ENCODE results near the gene FBXW9. TPM values are rescaled to one million over a fixed set of nuclear protein-coding genes. Genes with fewer than 3 reads are reported as not detected.

FBXW9 gene
- total RNA-seq, 6 experiments from 2014 or later = 1.6 to 4.9 (median 2.6) TPM

GRCh38 chr19:12652219-12652618 lies 44.2 kb downstream of the FBXW9 start:
- H3K27me3 ChIP-seq = no peaks in the 10 kb centered on the region
- no peak for TF ChIP-seq CTCF (IDR thresholded peaks at IDR 0.05)
- no peak for TF ChIP-seq POLR2A (IDR thresholded peaks at IDR 0.05)
- ATAC-seq = no peak
- intact Hi-C loops (cut with DNase I) = no loop called here
- 92% methylated on average over 5 of the region's 6 CpGs for WGBS (ENCODE audit: insufficient coverage, low coverage, low lambda C conversion rate, missing lambda C conversion rate)
- H3K9me3 ChIP-seq = no peaks in the 10 kb centered on the region
- H3K4me1 ChIP-seq = peaks cover 0 to 6% (median 0%) of the 10 kb centered on the region in 4 donors
- DNase-seq = no peak
- H3K36me3 ChIP-seq = peaks cover 0 to 6% (median 1%) of the 10 kb centered on the region in 4 donors
- no peak overlapping the region for H3K27ac ChIP-seq
- no peak overlapping the region for H3K4me3 ChIP-seq

GRCh38 chr19:12649941-12650340 lies 46.5 kb downstream of the FBXW9 start:
- Histone ChIP-seq H3K4me3 (no peak overlapping the region), H3K27me3 (no peaks in the 10 kb centered on the region), H3K36me3 (peaks cover 0 to 2% (median 0%) of the 10 kb centered on the region in 4 donors), H3K9me3 (no peaks in the 10 kb centered on the region), H3K27ac (no peak overlapping the region), H3K4me1 (peaks cover 0 to 6% (median 0%) of the 10 kb centered on the region in 4 donors)
- intact Hi-C loops (cut with DNase I) = no loop called here
- no peak for ATAC-seq
- 97% methylated on average over 6 of the region's 10 CpGs for WGBS (ENCODE audit: insufficient coverage, low coverage, low lambda C conversion rate, missing lambda C conversion rate)
- no peak for DNase-seq
- TF ChIP-seq CTCF (IDR thresholded peaks at IDR 0.05) = no peak
- no peak for TF ChIP-seq POLR2A (IDR thresholded peaks at IDR 0.05)

- TF ChIP-seq CTCF (IDR thresholded peaks at IDR 0.05) (peak; percentile 13 to 43 (median 22)), POLR2A (IDR thresholded peaks at IDR 0.05) (no peak)
Measured at GRCh38 chr19:12648088-12648487, 48.3 kb downstream of the FBXW9 start.

GRCh38 chr19:12647490-12648071 lies 48.9 kb downstream of the FBXW9 start:
- peak; percentile 58 to 74 (median 63) for DNase-seq
- no peak for TF ChIP-seq CTCF (IDR thresholded peaks at IDR 0.05)
- peak overlapping the region in 1 of 3 donors; percentile 26 for H3K4me3 ChIP-seq

More at GRCh38 chr19:12648088-12648487, 48.3 kb downstream of the FBXW9 start:
- Histone ChIP-seq H3K36me3 (no peaks in the 10 kb centered on the region), H3K9me3 (no peaks in the 10 kb centered on the region), H3K27me3 (no peaks in the 10 kb centered on the region), H3K27ac (no peak overlapping the region), H3K4me1 (peaks cover 0 to 6% (median 0%) of the 10 kb centered on the region in 4 donors), H3K4me3 (peak overlapping the region in 1 of 3 donors; percentile 26)
- no peak for DNase-seq
- intact Hi-C loops (cut with DNase I) = no loop called here
- WGBS (ENCODE audit: insufficient coverage, low coverage, low lambda C conversion rate, missing lambda C conversion rate) = 22% methylated on average over 14 of the region's 29 CpGs
- ATAC-seq = peak; percentile 38 to 61 (median 54)

More at GRCh38 chr19:12647490-12648071, 48.9 kb downstream of the FBXW9 start:
- H3K9me3 ChIP-seq = no peaks in the 10 kb centered on the region
- H3K4me1 ChIP-seq = peaks cover 0 to 6% (median 0%) of the 10 kb centered on the region in 4 donors
- intact Hi-C loops (cut with DNase I) = no loop called here
- H3K27ac ChIP-seq = no peak overlapping the region
- H3K27me3 ChIP-seq = no peaks in the 10 kb centered on the region
- peak; percentile 80 to 93 (median 87) for ATAC-seq
- 20% methylated on average over 28 of the region's 31 CpGs for whole genome bisulfite sequencing (ENCODE audit: insufficient coverage, low coverage, low lambda C conversion rate, missing lambda C conversion rate)
- H3K36me3 ChIP-seq = no peaks in the 10 kb centered on the region
